Fibroblast of lung (primary cell): ENCODE results near the gene TTC22. TPM values are rescaled to one million over a fixed set of nuclear protein-coding genes. Genes with fewer than 3 reads are reported as not detected.

ENCODE experiments used
- DNase-seq, 2 donors: peaks; one replicate each; pipeline versions ENCODE4 v3.0.0 to v3.0.0-alpha.2; 2010; ENCODE audit warnings: low read depth in 2 of 2
- H2AFZ ChIP-seq: 2 replicates; pipeline ENCODE4 v1.5.1; 2012; ENCODE audit warnings: low read length, control low read depth, inconsistent platforms
- H3K27ac ChIP-seq: 2 replicates; pipeline ENCODE4 v1.5.1; 2011; ENCODE audit warnings: low read length, control low read depth; ENCODE audit not compliant: insufficient read depth
- H3K27me3 ChIP-seq: 2 replicates; pipeline ENCODE4 v1.5.1; 2011; ENCODE audit warnings: mild to moderate bottlenecking, low read length; ENCODE audit not compliant: control insufficient read depth, insufficient read depth
- H3K36me3 ChIP-seq: 2 replicates; pipeline ENCODE4 v1.5.1; 2011; ENCODE audit warnings: low read length; ENCODE audit not compliant: control insufficient read depth, insufficient read depth
- H3K4me1 ChIP-seq: 2 replicates; pipeline ENCODE4 v1.5.1; 2011; ENCODE audit warnings: low read length; ENCODE audit not compliant: control insufficient read depth, insufficient read depth; ENCODE audit errors: extremely low read depth
- H3K4me2 ChIP-seq: 2 replicates; pipeline ENCODE4 v1.5.1; 2011; ENCODE audit warnings: low read length, control low read depth; ENCODE audit not compliant: insufficient read depth; ENCODE audit errors: extremely low read depth
- H3K4me3 ChIP-seq, 4 experiments: fragments of 200-600 bp in 1 of 4; sonication (generic) in 1 of 4; replicated peaks in 1 of 4; 2 replicates each; pipeline ENCODE4 v1.5.1; 2011 to 2016; ENCODE audit warnings: low read length in 4 of 4, low read depth in 3 of 4, mild to moderate bottlenecking in 3 of 4, control low read depth in 2 of 4, inconsistent platforms in 1 of 4, mixed read lengths in 1 of 4; ENCODE audit not compliant: insufficient read depth in 1 of 4; ENCODE audit errors: control extremely low read depth in 1 of 4
- H3K79me2 ChIP-seq: 2 replicates; pipeline ENCODE4 v1.5.1; 2012; ENCODE audit warnings: mild to moderate bottlenecking, low read length, inconsistent platforms; ENCODE audit not compliant: control insufficient read depth, insufficient read depth
- H3K9ac ChIP-seq: 2 replicates; pipeline ENCODE4 v1.5.1; 2011; ENCODE audit warnings: mild to moderate bottlenecking, low read length, control low read depth; ENCODE audit not compliant: insufficient read depth
- H3K9me3 ChIP-seq: 2 replicates; pipeline ENCODE4 v1.5.1; 2012; ENCODE audit warnings: low read depth, low read length; ENCODE audit not compliant: control insufficient read depth, insufficient read depth
- H4K20me1 ChIP-seq: 2 replicates; pipeline ENCODE4 v1.5.1; 2011; ENCODE audit warnings: low read length; ENCODE audit not compliant: control insufficient read depth, insufficient read depth; ENCODE audit errors: extremely low read depth
- EZH2 ChIP-seq: IDR thresholded peaks from 2 replicates; pipeline ENCODE4 v1.5.1; 2012; ENCODE audit warnings: low read length, control low read depth, mild to moderate bottlenecking; ENCODE audit errors: missing control alignments
- polyA plus RNA-seq, 2 donors: library from polyadenylated mRNA; depleted of rRNA in 1 of 2; stranded (reverse) in 1 of 2; unstranded in 1 of 2; fragments of >200 nt; gene quantifications; 2 replicates each; pipeline ENCODE4 v1.2.1, GENCODE V29; 2011 to 2012; ENCODE audit warnings: missing spikeins in 1 of 2
- total RNA-seq: library from RNA; depleted of rRNA; stranded (reverse); fragments of >200 nt; gene quantifications from 2 replicates; pipeline ENCODE4 v1.2.1, GENCODE V29; 2014
- TF ChIP-seq, protein P1 (sequence below), 2 donors: IDR thresholded peaks in 1 of 2; conservative IDR thresholded peaks in 1 of 2; 1 replicate in 1 of 2; 2 replicates in 1 of 2; pipeline ENCODE4 v1.5.1; 2011 to 2012; ENCODE audit warnings: low read length in 2 of 2, control low read depth in 1 of 2, inconsistent platforms in 1 of 2, low read depth in 1 of 2, mild to moderate bottlenecking in 1 of 2

TTC22 gene
- total and polyA plus RNA-seq, 2 donors (not counting 1 experiment from before 2014, with no cell fraction given) = not detected

DNA sequence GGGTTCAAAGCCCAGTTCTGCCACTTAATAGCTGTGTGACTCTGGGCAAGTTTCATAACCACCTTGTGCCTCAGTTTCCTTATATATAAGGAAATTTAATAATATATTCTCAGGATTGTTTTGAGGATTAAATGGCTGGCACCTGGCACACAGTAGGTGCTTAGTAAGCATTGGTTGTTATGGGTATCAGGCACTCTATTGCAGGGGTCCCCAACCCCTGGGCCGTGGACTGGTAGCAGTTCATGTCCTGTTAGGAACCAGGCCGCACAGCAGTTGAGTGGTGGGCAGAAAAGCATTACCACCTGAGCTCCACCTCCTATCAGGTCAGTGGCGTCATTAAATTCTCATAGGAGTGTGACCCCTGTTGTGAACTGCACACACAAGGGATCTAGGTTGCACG, 55.3 kb downstream of the TTC22 start:
- TF ChIP-seq EZH2 = no peak
- TF ChIP-seq, protein P1, sequence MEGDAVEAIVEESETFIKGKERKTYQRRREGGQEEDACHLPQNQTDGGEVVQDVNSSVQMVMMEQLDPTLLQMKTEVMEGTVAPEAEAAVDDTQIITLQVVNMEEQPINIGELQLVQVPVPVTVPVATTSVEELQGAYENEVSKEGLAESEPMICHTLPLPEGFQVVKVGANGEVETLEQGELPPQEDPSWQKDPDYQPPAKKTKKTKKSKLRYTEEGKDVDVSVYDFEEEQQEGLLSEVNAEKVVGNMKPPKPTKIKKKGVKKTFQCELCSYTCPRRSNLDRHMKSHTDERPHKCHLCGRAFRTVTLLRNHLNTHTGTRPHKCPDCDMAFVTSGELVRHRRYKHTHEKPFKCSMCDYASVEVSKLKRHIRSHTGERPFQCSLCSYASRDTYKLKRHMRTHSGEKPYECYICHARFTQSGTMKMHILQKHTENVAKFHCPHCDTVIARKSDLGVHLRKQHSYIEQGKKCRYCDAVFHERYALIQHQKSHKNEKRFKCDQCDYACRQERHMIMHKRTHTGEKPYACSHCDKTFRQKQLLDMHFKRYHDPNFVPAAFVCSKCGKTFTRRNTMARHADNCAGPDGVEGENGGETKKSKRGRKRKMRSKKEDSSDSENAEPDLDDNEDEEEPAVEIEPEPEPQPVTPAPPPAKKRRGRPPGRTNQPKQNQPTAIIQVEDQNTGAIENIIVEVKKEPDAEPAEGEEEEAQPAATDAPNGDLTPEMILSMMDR (conservative IDR thresholded peaks at IDR 0.05 in 1 of 2, IDR thresholded peaks at IDR 0.05 in 1 of 2; ENCODE audit: low read depth in 1 of 2, low read length in 2 of 2) = no peak
- H4K20me1 ChIP-seq = no peaks in the 10 kb centered on the region

DNA sequence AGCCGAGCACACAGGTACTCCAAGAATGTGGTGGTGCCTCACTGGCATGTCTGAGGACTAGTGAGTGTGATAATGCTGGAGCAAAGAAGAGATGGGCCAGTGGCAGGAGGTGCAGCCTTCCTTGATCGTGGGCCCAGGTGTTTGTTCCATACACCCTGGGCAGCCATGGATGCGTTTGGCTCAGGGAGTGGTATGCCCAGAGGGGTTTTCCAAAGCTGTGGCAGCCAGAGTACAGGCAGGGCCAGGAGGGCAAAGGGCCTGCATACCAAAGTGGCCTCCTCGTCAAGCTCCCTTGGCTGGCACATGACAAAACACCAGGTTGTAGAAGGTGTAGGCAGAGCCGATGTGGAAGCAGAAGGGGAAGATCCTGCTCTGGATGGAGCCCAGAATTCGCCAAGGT, 55.8 kb downstream of the TTC22 start:
- H3K79me2 ChIP-seq = no peaks in the 10 kb centered on the region
- H3K4me1 ChIP-seq = no peaks in the 10 kb centered on the region
- TF ChIP-seq, protein P1 (conservative IDR thresholded peaks at IDR 0.05 in 1 of 2, IDR thresholded peaks at IDR 0.05 in 1 of 2; ENCODE audit: low read depth in 1 of 2, low read length in 2 of 2) = no peak
- no peak for TF ChIP-seq EZH2
- DNase-seq = no peak
- no peaks in the 10 kb centered on the region for H3K9me3 ChIP-seq
- no peak overlapping the region for H3K27ac ChIP-seq
- no peaks in the 10 kb centered on the region for H4K20me1 ChIP-seq
- H3K36me3 ChIP-seq = peaks cover 6% of the 10 kb centered on the region
- H3K27me3 ChIP-seq = peaks cover 2% of the 10 kb centered on the region
- no peak overlapping the region for H3K4me3 ChIP-seq
- no peak overlapping the region for H2AFZ ChIP-seq
- H3K9ac ChIP-seq = no peak overlapping the region
- H3K4me2 ChIP-seq = no peak overlapping the region

More for the DNA sequence above, 55.3 kb downstream of the TTC22 start:
- no peak overlapping the region for H2AFZ ChIP-seq
- H3K4me3 ChIP-seq = no peak overlapping the region
- no peak overlapping the region for H3K9ac ChIP-seq
- no peak for DNase-seq
- H3K4me1 ChIP-seq = no peaks in the 10 kb centered on the region
- no peaks in the 10 kb centered on the region for H3K9me3 ChIP-seq
- peaks cover 6% of the 10 kb centered on the region for H3K36me3 ChIP-seq
- H3K27ac ChIP-seq = no peak overlapping the region
- no peaks in the 10 kb centered on the region for H3K79me2 ChIP-seq
- H3K27me3 ChIP-seq = peaks cover 2% of the 10 kb centered on the region
- H3K4me2 ChIP-seq = no peak overlapping the region

- H3K36me3 ChIP-seq = peaks cover 6% of the 10 kb centered on the region
- DNase-seq = no peak
- no peaks in the 10 kb centered on the region for H3K9me3 ChIP-seq
- H4K20me1 ChIP-seq = no peaks in the 10 kb centered on the region
- no peak overlapping the region for H2AFZ ChIP-seq
- no peak overlapping the region for H3K27ac ChIP-seq
- no peaks in the 10 kb centered on the region for H3K79me2 ChIP-seq
- H3K4me3 ChIP-seq = no peak overlapping the region
- no peak for TF ChIP-seq EZH2
- TF ChIP-seq, protein P1 (conservative IDR thresholded peaks at IDR 0.05 in 1 of 2, IDR thresholded peaks at IDR 0.05 in 1 of 2; ENCODE audit: low read depth in 1 of 2, low read length in 2 of 2) = no peak
- no peaks in the 10 kb centered on the region for H3K4me1 ChIP-seq
- peaks cover 2% of the 10 kb centered on the region for H3K27me3 ChIP-seq
- no peak overlapping the region for H3K4me2 ChIP-seq
- H3K9ac ChIP-seq = no peak overlapping the region
Observed at GRCh38 chr1:54744696-54745095, 56.4 kb downstream of the TTC22 start.
